Neural crest cell (in vitro differentiated cells): ENCODE measurements around the gene IL15RA. TPM values are rescaled to one million over a fixed set of nuclear protein-coding genes. Genes with fewer than 3 reads are reported as not detected.

Experiments used
- DNase-seq: peaks from one replicate; pipeline ENCODE4 v3.0.0; 2021; ENCODE audit warnings: low read depth, mixed read lengths, low spot score
- H3K27ac Mint-ChIP-seq: one replicate; pipeline ENCODE4 v1.8.0; 2021; ENCODE audit warnings: mild to moderate bottlenecking, mixed read lengths; ENCODE audit not compliant: unreplicated experiment
- H3K27me3 Mint-ChIP-seq: 2 replicates; pipeline ENCODE4 v1.8.0; 2021; ENCODE audit warnings: low read depth, mild to moderate bottlenecking, mixed read lengths
- H3K36me3 Mint-ChIP-seq: 2 replicates; pipeline ENCODE4 v1.8.0; 2021; ENCODE audit warnings: low read depth, mild to moderate bottlenecking, mixed read lengths
- H3K4me1 Mint-ChIP-seq: 2 replicates; pipeline ENCODE4 v1.8.0; 2021; ENCODE audit warnings: mixed read lengths
- H3K4me3 Mint-ChIP-seq: one replicate; pipeline ENCODE4 v1.8.0; 2021; ENCODE audit warnings: mild to moderate bottlenecking, mixed read lengths
- H3K9me3 Mint-ChIP-seq: 2 replicates; pipeline ENCODE4 v1.8.0; 2021; ENCODE audit warnings: mixed read lengths
- CTCF ChIP-seq: fragments of 200-600 bp; sonication (generic); conservative IDR thresholded peaks from 2 replicates; pipeline ENCODE4 v1.5.0; 2021; ENCODE audit warnings: antibody characterized with exemption, mild to moderate bottlenecking
- total RNA-seq: library from RNA; stranded (reverse); gene quantifications from 2 replicates; pipeline ENCODE4 v1.2.1, GENCODE V29; 2021

Gene IL15RA
- total RNA-seq, 1 donor from 2014 or later, result not detected

GRCh38 chr10:5970066-5970465 lies 7.3 kb downstream of the IL15RA start:
- Mint-ChIP-seq H3K4me3 (no peak overlapping the region), H3K4me1 (no peaks in the 10 kb centered on the region), H3K36me3 (no peaks in the 10 kb centered on the region), H3K9me3 (no peaks in the 10 kb centered on the region), H3K27ac (no peak overlapping the region), H3K27me3 (peaks cover 16% of the 10 kb centered on the region)
- no peak for TF ChIP-seq CTCF
- DNase-seq, result no peak

GRCh38 chr10:5968681-5969453 lies 8.5 kb downstream of the IL15RA start:
- TF ChIP-seq CTCF, result no peak
- no peak for DNase-seq
- peaks cover 9% of the 10 kb centered on the region for H3K27me3 Mint-ChIP-seq
- no peaks in the 10 kb centered on the region for H3K9me3 Mint-ChIP-seq
- no peak overlapping the region for H3K27ac Mint-ChIP-seq
- no peaks in the 10 kb centered on the region for H3K4me1 Mint-ChIP-seq
- H3K36me3 Mint-ChIP-seq, result no peaks in the 10 kb centered on the region
- H3K4me3 Mint-ChIP-seq, result no peak overlapping the region

GRCh38 chr10:5968037-5968680 lies 9.2 kb downstream of the IL15RA start:
- H3K27ac Mint-ChIP-seq, result no peak overlapping the region

GRCh38 chr10:5965266-5965665 lies 12.1 kb downstream of the IL15RA start:
- no peaks in the 10 kb centered on the region for H3K36me3 Mint-ChIP-seq
- peaks cover 8% of the 10 kb centered on the region for H3K4me1 Mint-ChIP-seq
- TF ChIP-seq CTCF, result no peak
- H3K27me3 Mint-ChIP-seq, result no peaks in the 10 kb centered on the region
- H3K4me3 Mint-ChIP-seq, result no peak overlapping the region
- no peak for DNase-seq
- H3K27ac Mint-ChIP-seq, result no peak overlapping the region
- no peaks in the 10 kb centered on the region for H3K9me3 Mint-ChIP-seq

More at GRCh38 chr10:5968037-5968680, 9.2 kb downstream of the IL15RA start:
- no peak overlapping the region for H3K4me3 Mint-ChIP-seq
- peaks cover 3% of the 10 kb centered on the region for H3K27me3 Mint-ChIP-seq
- H3K9me3 Mint-ChIP-seq, result no peaks in the 10 kb centered on the region
- H3K4me1 Mint-ChIP-seq, result no peaks in the 10 kb centered on the region
- no peaks in the 10 kb centered on the region for H3K36me3 Mint-ChIP-seq
- DNase-seq, result no peak
- no peak for TF ChIP-seq CTCF

- no peak overlapping the region for H3K27ac Mint-ChIP-seq
- peaks cover 8% of the 10 kb centered on the region for H3K4me1 Mint-ChIP-seq
- H3K9me3 Mint-ChIP-seq, result no peaks in the 10 kb centered on the region
- no peak for DNase-seq
- H3K27me3 Mint-ChIP-seq, result no peaks in the 10 kb centered on the region
- H3K36me3 Mint-ChIP-seq, result no peaks in the 10 kb centered on the region
- H3K4me3 Mint-ChIP-seq, result no peak overlapping the region
- no peak for TF ChIP-seq CTCF
Measured at GRCh38 chr10:5964736-5965135, 12.6 kb downstream of the IL15RA start.
